ENCODE data around the gene RIPOR2. TPM values are rescaled to one million over a fixed set of nuclear protein-coding genes. Genes with fewer than 3 reads are reported as not detected.
A peak's percentile ranks its signal among the peaks of the same experiment; 100 is the strongest.

The RIPOR2 gene
- polyA plus RNA-seq, 3 donors: 154 to 181 (median 179) TPM

- H3K9me3 ChIP-seq (replicated peaks in 1 of 2; ENCODE audit: control insufficient read depth in 1 of 2, insufficient read depth in 1 of 2, low read length in 2 of 2): no peaks in the 10 kb centered on the region
- peaks cover 92 to 97% of the 10 kb centered on the region in 2 donors for H3K36me3 Mint-ChIP-seq
- TF ChIP-seq CTCF (IDR thresholded peaks at IDR 0.05): no peak
These were observed 81.6 kb downstream of the RIPOR2 start for GRCh38 chr6:24854077-24854666.

GRCh38 chr6:24851086-24851485, 84.7 kb downstream of the RIPOR2 start:
- peaks cover 96 to 97% of the 10 kb centered on the region in 2 donors for H3K36me3 ChIP-seq (replicated peaks in 1 of 2; ENCODE audit: control insufficient read depth in 1 of 2, insufficient read depth in 2 of 2, low read length in 2 of 2)
- intact Hi-C loops (cut with micrococcal nuclease): no loop called here
- no peaks in the 10 kb centered on the region for H3K9me3 ChIP-seq (replicated peaks in 1 of 2; ENCODE audit: control insufficient read depth in 1 of 2, insufficient read depth in 1 of 2, low read length in 2 of 2)
- Mint-ChIP-seq H3K9me3 (peaks cover 0 to 2% (median 0%) of the 10 kb centered on the region in 7 donors), H3K4me3 (no peak overlapping the region), H3K27me3 (ENCODE audit: low read depth in 3 of 3) (peaks cover 0 to 2% (median 0%) of the 10 kb centered on the region in 3 donors), H3K36me3 (peaks cover 96 to 100% of the 10 kb centered on the region in 2 donors), H3K27ac (peak overlapping the region in 1 of 7 donors; percentile 19), H3K4me1 (peaks cover 6% of the 10 kb centered on the region)
- no peak for TF ChIP-seq CTCF (IDR thresholded peaks at IDR 0.05)
- peak overlapping the region in 1 of 2 donors; percentile 65 for H3K27ac ChIP-seq (ENCODE audit: low read depth in 1 of 2, low read length in 2 of 2)
- no peak overlapping the region for H3K9ac ChIP-seq (ENCODE audit: insufficient read depth, low read length, poor library complexity, severe bottlenecking)
- no peaks in the 10 kb centered on the region for H3K27me3 ChIP-seq (ENCODE audit: control insufficient read depth in 2 of 2, insufficient read depth in 2 of 2, low read length in 2 of 2)
- H3K4me1 ChIP-seq (ENCODE audit: control insufficient read depth in 1 of 2, insufficient read depth in 2 of 2, low read length in 2 of 2): peaks cover 2 to 8% of the 10 kb centered on the region in 2 donors
- WGBS (ENCODE audit: insufficient coverage): 100% methylated on average over 1 of the region's 2 CpGs
- H3K79me2 ChIP-seq (ENCODE audit: insufficient read depth, low read length): peaks cover 8% of the 10 kb centered on the region
- peaks cover 93% of the 10 kb centered on the region for H4K20me1 ChIP-seq (ENCODE audit: insufficient read depth, low read length)
- no peak overlapping the region for H3K4me2 ChIP-seq (replicated peaks; ENCODE audit: extremely low read depth, low read length, poor library complexity, severe bottlenecking)
- H3K4me3 ChIP-seq (replicated peaks in 1 of 3; ENCODE audit: low read depth in 2 of 3, low read length in 3 of 3): no peak overlapping the region
- H2AFZ ChIP-seq (ENCODE audit: insufficient read depth, low read depth, low read length, poor library complexity, severe bottlenecking): no peak overlapping the region
- DNase-seq: no peak

More at GRCh38 chr6:24854077-24854666, 81.6 kb downstream of the RIPOR2 start:
- no peak overlapping the region for H3K27ac ChIP-seq (ENCODE audit: low read depth in 1 of 2, low read length in 2 of 2)
- H3K4me1 ChIP-seq (ENCODE audit: control insufficient read depth in 1 of 2, insufficient read depth in 2 of 2, low read length in 2 of 2): peaks cover 31 to 39% of the 10 kb centered on the region in 2 donors
- Mint-ChIP-seq H3K4me3 (no peak overlapping the region), H3K27me3 (ENCODE audit: low read depth in 3 of 3) (peaks cover 0 to 2% (median 0%) of the 10 kb centered on the region in 3 donors), H3K4me1 (peaks cover 36% of the 10 kb centered on the region), H3K9me3 (no peaks in the 10 kb centered on the region), H3K27ac (no peak overlapping the region)
- intact Hi-C loops (cut with micrococcal nuclease): no loop called here
- peaks cover 88 to 91% of the 10 kb centered on the region in 2 donors for H3K36me3 ChIP-seq (replicated peaks in 1 of 2; ENCODE audit: control insufficient read depth in 1 of 2, insufficient read depth in 2 of 2, low read length in 2 of 2)
- H3K79me2 ChIP-seq (ENCODE audit: insufficient read depth, low read length): peaks cover 26% of the 10 kb centered on the region
- no peak for DNase-seq
- no peaks in the 10 kb centered on the region for H3K27me3 ChIP-seq (ENCODE audit: control insufficient read depth in 2 of 2, insufficient read depth in 2 of 2, low read length in 2 of 2)
- peaks cover 72% of the 10 kb centered on the region for H4K20me1 ChIP-seq (ENCODE audit: insufficient read depth, low read length)
- WGBS (ENCODE audit: insufficient coverage): 69% methylated on average over 2 of the region's 3 CpGs
- no peak overlapping the region for H3K9ac ChIP-seq (ENCODE audit: insufficient read depth, low read length, poor library complexity, severe bottlenecking)
- H3K4me3 ChIP-seq (replicated peaks in 1 of 3; ENCODE audit: low read depth in 2 of 3, low read length in 3 of 3): no peak overlapping the region
- H3K4me2 ChIP-seq (replicated peaks; ENCODE audit: extremely low read depth, low read length, poor library complexity, severe bottlenecking): no peak overlapping the region
- H2AFZ ChIP-seq (ENCODE audit: insufficient read depth, low read depth, low read length, poor library complexity, severe bottlenecking): no peak overlapping the region

Data from CD14-positive monocyte (primary cell).